CD4-positive, alpha-beta T cell (primary cell): ENCODE data around the gene NFIL3. TPM values are rescaled to one million over a fixed set of nuclear protein-coding genes. Genes with fewer than 3 reads are reported as not detected.

Experiments
- ATAC-seq: fragments of 200-7000 bp; cut with Tn5 transposase; one replicate; pipeline ENCODE4 v1.10.0; 2022; ENCODE audit warnings: mild to moderate bottlenecking; ENCODE audit not compliant: poor library complexity
- CTCF ChIA-PET: fragments of 350-600 bp; sonication (Branson Sonifier 250); formaldehyde crosslinking; loops from one replicate; lab custom pipeline; 2021; ENCODE audit warnings: antibody characterized with exemption, inconsistent platforms; lab: Charles Lee
- POLR2A ChIA-PET: fragments of 350-600 bp; sonication (Branson Sonifier 250); formaldehyde crosslinking; loops from one replicate; lab custom pipeline; 2021; ENCODE audit warnings: antibody characterized with exemption, inconsistent platforms; lab: Charles Lee
- DNase-seq, 14 experiments: peaks; one replicate each; pipeline ENCODE4 v3.0.0-alpha.2; 2013 to 2020; ENCODE audit warnings: mixed read lengths in 2 of 14
- H3K27ac ChIP-seq, 2 donors: one replicate each; pipeline versions ENCODE4 v1.5.1 to v1.7.0; 2013; ENCODE audit warnings: low read length in 2 of 2, low read depth in 1 of 2, mild to moderate bottlenecking in 1 of 2
- H3K27me3 ChIP-seq, 2 experiments: 1 replicate in 1 of 2; 2 replicates in 1 of 2; pipeline versions ENCODE4 v1.6.1 to v1.7.0; 2013; ENCODE audit warnings: low read length in 2 of 2, control low read depth in 1 of 2, mild to moderate bottlenecking in 1 of 2, moderate library complexity in 1 of 2; ENCODE audit not compliant: insufficient read depth in 2 of 2, control insufficient read depth in 1 of 2
- H3K36me3 ChIP-seq: one replicate; pipeline ENCODE4 v1.6.1; 2013; ENCODE audit warnings: low read length, control low read depth; ENCODE audit not compliant: insufficient read depth
- H3K4me1 ChIP-seq: one replicate; pipeline ENCODE4 v1.6.1; 2013; ENCODE audit warnings: low read length, control low read depth; ENCODE audit not compliant: insufficient read depth
- H3K4me3 ChIP-seq: one replicate; pipeline ENCODE4 v1.5.1; 2013; ENCODE audit warnings: mild to moderate bottlenecking, low read length, moderate library complexity
- H3K9me3 ChIP-seq, 2 experiments: 1 replicate in 1 of 2; 2 replicates in 1 of 2; pipeline versions ENCODE4 v1.6.1 to v1.7.0; 2013; ENCODE audit warnings: low read length in 2 of 2, mild to moderate bottlenecking in 2 of 2, control low read depth in 1 of 2, moderate library complexity in 1 of 2; ENCODE audit not compliant: control insufficient read depth in 1 of 2, insufficient read depth in 1 of 2
- H3K27ac Mint-ChIP-seq: one replicate; pipeline ENCODE4 v1.8.0; 2020; ENCODE audit warnings: mixed read lengths
- H3K27me3 Mint-ChIP-seq: one replicate; pipeline ENCODE4 v1.8.0; 2021; ENCODE audit warnings: mixed read lengths
- H3K36me3 Mint-ChIP-seq: one replicate; pipeline ENCODE4 v1.8.0; 2021; ENCODE audit warnings: low read depth, mixed read lengths
- H3K4me1 Mint-ChIP-seq: one replicate; pipeline ENCODE4 v1.8.0; 2021; ENCODE audit warnings: low read depth, mixed read lengths
- H3K4me3 Mint-ChIP-seq: one replicate; pipeline ENCODE4 v1.8.0; 2020; ENCODE audit warnings: mild to moderate bottlenecking, mixed read lengths
- H3K9me3 Mint-ChIP-seq: one replicate; pipeline ENCODE4 v1.8.0; 2020; ENCODE audit warnings: mixed read lengths
- CTCF ChIP-seq: fragments of 200-600 bp; IDR thresholded peaks from one replicate; pipeline ENCODE4 v1.8.0; 2022; ENCODE audit warnings: antibody characterized with exemption, mild to moderate bottlenecking
- intact Hi-C, 2 experiments: fragments of 100-400 bp; cut with DNase I in 1 of 2; cut with micrococcal nuclease in 1 of 2; formaldehyde crosslinking; loops; one replicate each; pipeline versions ENCODE4 v1.15.1 to v1.9.0; 2023 to 2025; cut with DNase I, micrococcal nuclease
- total RNA-seq, 174 experiments: library from RNA in 2 of 174; stranded (reverse) in 2 of 174; gene quantifications; one replicate each; pipeline ENCODE4 v1.2.3 and lab custom pipeline; 2021 to 2026

Gene NFIL3
- total RNA-seq, 2 experiments from 2014 or later, result 31.0 to 32.4 TPM

GRCh38 chr9:91419222-91420191 is 4.1 kb downstream of the NFIL3 start:
- Histone ChIP-seq H3K27ac (no peak overlapping the region), H3K4me3 (no peak overlapping the region), H3K27me3 (peaks cover 22 to 50% of the 10 kb centered on the region in 2 experiments), H3K4me1 (peaks cover 32% of the 10 kb centered on the region), H3K36me3 (no peaks in the 10 kb centered on the region), H3K9me3 (no peaks in the 10 kb centered on the region)
- CTCF ChIA-PET, result no interaction called here
- Mint-ChIP-seq H3K4me1 (peaks cover 26% of the 10 kb centered on the region), H3K27me3 (peaks cover 64% of the 10 kb centered on the region), H3K4me3 (no peak overlapping the region), H3K9me3 (no peaks in the 10 kb centered on the region), H3K27ac (no peak overlapping the region), H3K36me3 (peaks cover 11% of the 10 kb centered on the region)
- POLR2A ChIA-PET, result no interaction called here
- no peak for ATAC-seq
- peak in 2 of 14 experiments; percentile 64 to 73 for DNase-seq
- TF ChIP-seq CTCF, result no peak
- intact Hi-C loops, result loop anchor here (5.0 kb wide), 2 partner anchors 57 to 1812 kb away; partner anchors contain the start of genes AUH (in 1 of the 2) and GADD45G (in 1 of the 2)

GRCh38 chr9:91418215-91418610 is 5.4 kb downstream of the NFIL3 start:
- ChIA-PET CTCF (interaction anchor here (0.6 kb wide), 1 partner anchor 19 kb away, joined by 3 read pairs; no protein-coding TSS in a partner anchor), POLR2A (no interaction called here)
- peaks cover 24% of the 10 kb centered on the region for H3K4me1 Mint-ChIP-seq
- intact Hi-C loops, result no loop called here
- no peaks in the 10 kb centered on the region for H3K9me3 ChIP-seq
- H3K4me1 ChIP-seq, result peaks cover 26% of the 10 kb centered on the region
- H3K4me3 ChIP-seq, result no peak overlapping the region
- H3K27me3 ChIP-seq, result peaks cover 22 to 50% of the 10 kb centered on the region in 2 experiments
- H3K27ac ChIP-seq, result no peak overlapping the region
- H3K36me3 Mint-ChIP-seq, result peaks cover 9% of the 10 kb centered on the region
- no peak overlapping the region for H3K4me3 Mint-ChIP-seq
- peaks cover 62% of the 10 kb centered on the region for H3K27me3 Mint-ChIP-seq
- ATAC-seq (no peak), DNase-seq (no peak)
- TF ChIP-seq CTCF, result no peak
- H3K27ac Mint-ChIP-seq, result no peak overlapping the region
- no peaks in the 10 kb centered on the region for H3K9me3 Mint-ChIP-seq
- no peaks in the 10 kb centered on the region for H3K36me3 ChIP-seq

- no peaks in the 10 kb centered on the region for H3K9me3 Mint-ChIP-seq
- DNase-seq (no peak), ATAC-seq (no peak)
- ChIA-PET CTCF (no interaction called here), POLR2A (no interaction called here)
- H3K27ac Mint-ChIP-seq, result no peak overlapping the region
- Histone ChIP-seq H3K27ac (no peak overlapping the region), H3K4me1 (peaks cover 21% of the 10 kb centered on the region), H3K27me3 (peaks cover 22 to 50% of the 10 kb centered on the region in 2 experiments), H3K4me3 (no peak overlapping the region), H3K36me3 (no peaks in the 10 kb centered on the region), H3K9me3 (no peaks in the 10 kb centered on the region)
- H3K36me3 Mint-ChIP-seq, result peaks cover 4% of the 10 kb centered on the region
- peaks cover 57% of the 10 kb centered on the region for H3K27me3 Mint-ChIP-seq
- H3K4me3 Mint-ChIP-seq, result no peak overlapping the region
- TF ChIP-seq CTCF, result no peak
- intact Hi-C loops, result no loop called here
- peaks cover 18% of the 10 kb centered on the region for H3K4me1 Mint-ChIP-seq
These were observed 5.9 kb downstream of the NFIL3 start for GRCh38 chr9:91417602-91418214.
